B cell (primary cell): Measurements from ENCODE around the gene CACNA2D4. TPM values are rescaled to one million over a fixed set of nuclear protein-coding genes. Genes with fewer than 3 reads are reported as not detected.

Source experiments
- ATAC-seq: fragments of 200-7000 bp; cut with Tn5 transposase; one replicate; pipeline ENCODE4 v1.10.0; 2021; ENCODE audit warnings: low read depth, mild to moderate bottlenecking, moderate number of reproducible peaks, moderate library complexity
- CTCF ChIA-PET: fragments of 350-600 bp; sonication (Branson Sonifier 250); formaldehyde crosslinking; loops from one replicate; lab custom pipeline; 2021; ENCODE audit warnings: antibody characterized with exemption, inconsistent platforms; lab: Charles Lee
- POLR2A ChIA-PET: fragments of 350-600 bp; sonication (Branson Sonifier 250); formaldehyde crosslinking; loops from one replicate; lab custom pipeline; 2021; ENCODE audit warnings: antibody characterized with exemption; lab: Charles Lee
- DNase-seq: peaks from one replicate; pipeline ENCODE4 v3.0.0; 2013
- H2AFZ ChIP-seq: 2 replicates; pipeline ENCODE4 v1.6.1; 2012; ENCODE audit warnings: mild to moderate bottlenecking, low read depth, low read length; ENCODE audit not compliant: insufficient read depth, poor library complexity, severe bottlenecking
- H3K27ac ChIP-seq, 2 donors: 1 replicate in 1 of 2; 2 replicates in 1 of 2; pipeline ENCODE4 v1.5.1; 2012 to 2013; ENCODE audit warnings: low read length in 2 of 2, mild to moderate bottlenecking in 2 of 2, moderate library complexity in 1 of 2
- H3K27me3 ChIP-seq, 4 experiments: fragments of 200-600 bp in 1 of 4; sonication (generic) in 1 of 4; replicated peaks in 1 of 4; 1 replicate in 2 of 4; 2 replicates in 2 of 4; pipeline versions ENCODE4 v1.6.1 to v1.7.0; 2013 to 2016; ENCODE audit warnings: low read length in 3 of 4, mild to moderate bottlenecking in 2 of 4, mixed read lengths in 1 of 4, moderate library complexity in 1 of 4; ENCODE audit not compliant: insufficient read depth in 4 of 4, control insufficient read depth in 3 of 4; ENCODE audit errors: control extremely low read depth in 1 of 4
- H3K36me3 ChIP-seq, 2 experiments: replicated peaks in 1 of 2; 1 replicate in 1 of 2; 2 replicates in 1 of 2; pipeline versions ENCODE4 v1.6.1 to v1.7.1; 2013; ENCODE audit warnings: low read length in 1 of 2; ENCODE audit not compliant: insufficient read depth in 2 of 2, control insufficient read depth in 1 of 2; ENCODE audit errors: control extremely low read depth in 1 of 2, extremely low read depth in 1 of 2
- H3K4me1 ChIP-seq, 2 donors: fragments of 200-600 bp in 1 of 2; sonication (generic) in 1 of 2; 1 replicate in 1 of 2; 2 replicates in 1 of 2; pipeline versions ENCODE4 v1.5.1 to v1.6.1; 2013 to 2017; ENCODE audit warnings: low read length in 2 of 2; ENCODE audit not compliant: control insufficient read depth in 2 of 2, insufficient read depth in 2 of 2
- H3K4me2 ChIP-seq: replicated peaks from 2 replicates; pipeline ENCODE3; 2012; ENCODE audit warnings: mild to moderate bottlenecking, low read depth, low read length; ENCODE audit not compliant: poor library complexity, severe bottlenecking
- H3K4me3 ChIP-seq, 5 experiments: fragments of 200-600 bp in 1 of 5; sonication (generic) in 1 of 5; 1 replicate in 3 of 5; 2 replicates in 2 of 5; pipeline versions ENCODE4 v1.5.1 to v1.7.0; 2011 to 2016; ENCODE audit warnings: low read length in 4 of 5, mild to moderate bottlenecking in 4 of 5, low read depth in 2 of 5, control low read depth in 1 of 5, moderate library complexity in 1 of 5; ENCODE audit not compliant: insufficient read depth in 1 of 5; ENCODE audit errors: control extremely low read depth in 1 of 5, extremely low read depth in 1 of 5
- H3K79me2 ChIP-seq: fragments of 200-600 bp; sonication (generic); one replicate; pipeline ENCODE4 v1.6.0; 2016; ENCODE audit warnings: low read length; ENCODE audit not compliant: control insufficient read depth, insufficient read depth
- H3K9ac ChIP-seq: fragments of 200-600 bp; sonication (generic); 2 replicates; pipeline ENCODE4 v1.6.1; 2017; ENCODE audit warnings: mild to moderate bottlenecking, low read length, moderate library complexity
- H3K9me3 ChIP-seq, 3 donors: one replicate each; pipeline versions ENCODE4 v1.6.1 to v1.7.1; 2013; ENCODE audit warnings: low read length in 2 of 3; ENCODE audit not compliant: control insufficient read depth in 2 of 3, insufficient read depth in 1 of 3; ENCODE audit errors: control extremely low read depth in 1 of 3
- H4K20me1 ChIP-seq: 2 replicates; pipeline ENCODE4 v1.6.0; 2012; ENCODE audit warnings: mild to moderate bottlenecking, low read length; ENCODE audit not compliant: insufficient read depth, control insufficient read depth, poor library complexity, severe bottlenecking
- H3K27ac Mint-ChIP-seq: one replicate; pipeline ENCODE4 v1.8.0; 2021; ENCODE audit warnings: mixed read lengths
- H3K27me3 Mint-ChIP-seq: one replicate; pipeline ENCODE4 v1.8.0; 2021; ENCODE audit warnings: mixed read lengths
- H3K4me1 Mint-ChIP-seq: one replicate; pipeline ENCODE4 v1.8.0; 2021; ENCODE audit warnings: mixed read lengths
- H3K4me3 Mint-ChIP-seq: one replicate; pipeline ENCODE4 v1.8.0; 2021; ENCODE audit warnings: mixed read lengths
- H3K9me3 Mint-ChIP-seq: one replicate; pipeline ENCODE4 v1.8.0; 2022; ENCODE audit warnings: mixed read lengths; ENCODE audit not compliant: insufficient read depth
- CTCF ChIP-seq: fragments of 200-600 bp; IDR thresholded peaks from one replicate; pipeline ENCODE4 v1.8.0; 2022; ENCODE audit warnings: antibody characterized with exemption, mild to moderate bottlenecking
- EZH2 ChIP-seq: IDR thresholded peaks from 2 replicates; pipeline ENCODE4 v1.6.1; 2012; ENCODE audit warnings: borderline replicate concordance, low read depth, mild to moderate bottlenecking, moderate library complexity, low read length; ENCODE audit not compliant: insufficient read depth, poor library complexity, severe bottlenecking
- WGBS: methylation state at CpG from one replicate; pipeline ENCODE4 v1.1.5; 2013; ENCODE audit warnings: missing lambda C conversion rate; ENCODE audit not compliant: insufficient coverage; 5-methylcytosine and 5-hydroxymethylcytosine counted together
- intact Hi-C: fragments of 100-400 bp; cut with micrococcal nuclease; formaldehyde crosslinking; loops from one replicate; pipeline ENCODE4 v1.10.0; 2022
- polyA plus RNA-seq: library from polyadenylated mRNA; depleted of rRNA; stranded (reverse); fragments of >200 nt; gene quantifications from 2 replicates; pipeline ENCODE4 v1.2.3, GENCODE V29; 2012
- total RNA-seq, 2 donors: library from RNA; stranded (reverse); fragments of 120-200 nt in 1 of 2; gene quantifications; 1 replicate in 1 of 2; 2 replicates in 1 of 2; pipeline versions ENCODE4 v1.2.3 to v1.2.4, GENCODE V29; 2013 to 2022

CACNA2D4 gene
- total and polyA plus RNA-seq, 2 donors (not counting 1 experiment from before 2014, with no cell fraction given), result 6.0 to 7.4 TPM

- Histone ChIP-seq H3K27me3 (no peaks in the 10 kb centered on the region), H3K36me3 (no peaks in the 10 kb centered on the region), H3K9ac (no peak overlapping the region), H3K4me3 (no peak overlapping the region), H3K9me3 (peaks cover 0 to 8% (median 0%) of the 10 kb centered on the region in 3 donors), H3K4me1 (peaks cover 5 to 34% of the 10 kb centered on the region in 2 donors), H3K79me2 (no peaks in the 10 kb centered on the region), H2AFZ (no peak overlapping the region), H4K20me1 (no peaks in the 10 kb centered on the region), H3K4me2 (no peak overlapping the region), H3K27ac (no peak overlapping the region)
- Mint-ChIP-seq H3K27me3 (no peaks in the 10 kb centered on the region), H3K27ac (no peak overlapping the region), H3K9me3 (peaks cover 2% of the 10 kb centered on the region), H3K4me1 (peaks cover 31% of the 10 kb centered on the region), H3K4me3 (no peak overlapping the region)
- ATAC-seq (no peak), DNase-seq (no peak)
- intact Hi-C loops, result loop anchor here (5.0 to 10.0 kb wide), 3 partner anchors 996 to 1417 kb away; partner anchors contain the start of genes ITFG2 and KDM5A
- POLR2A ChIA-PET, result interaction anchor here (0.7 to 1.8 kb wide), 2 partner anchors 116 to 138 kb away, joined by 3 to 6 read pairs; no protein-coding TSS in a partner anchor
- CTCF ChIA-PET, result interaction anchor here (0.6 to 11.3 kb wide), 12 partner anchors 9 to 486 kb away, joined by 3 to 327 read pairs (median 4); no protein-coding TSS in a partner anchor
- 67% methylated on average over 8 of the region's 16 CpGs for WGBS
- no peak for TF ChIP-seq EZH2
- no peak for TF ChIP-seq CTCF
Observed at GRCh38 chr12:1801303-1801975, 117.0 kb downstream of the CACNA2D4 start.
